Smooth muscle cell (in vitro differentiated cells): ENCODE measurements around the gene GDF15. TPM values are rescaled to one million over a fixed set of nuclear protein-coding genes. Genes with fewer than 3 reads are reported as not detected.
A peak's percentile ranks its signal among the peaks of the same experiment; 100 is the strongest.

Experiments used
- DNase-seq: peaks from one replicate; lab custom pipeline; 2025; ENCODE audit not compliant: unreplicated experiment; lab: John Stamatoyannopoulos, UW
- H2AFZ ChIP-seq: fragments of 200-600 bp; sonication (generic); 2 replicates; pipeline ENCODE4 v1.6.0; 2016; ENCODE audit warnings: antibody characterized with exemption, low read depth, mild to moderate bottlenecking
- H3F3A ChIP-seq: fragments of 200-600 bp; sonication (generic); 2 replicates; pipeline ENCODE4 v1.6.0; 2017; ENCODE audit warnings: antibody characterized with exemption, low read depth
- H3K27ac ChIP-seq: fragments of 200-600 bp; sonication (generic); 2 replicates; pipeline ENCODE4 v1.5.1; 2016; ENCODE audit warnings: low read depth, mild to moderate bottlenecking
- H3K27me3 ChIP-seq: fragments of 200-600 bp; sonication (generic); 2 replicates; pipeline ENCODE4 v1.6.1; 2016; ENCODE audit warnings: low read depth, mild to moderate bottlenecking
- H3K36me3 ChIP-seq: fragments of 200-600 bp; sonication (generic); 2 replicates; pipeline ENCODE4 v1.5.1; 2016; ENCODE audit warnings: low read depth
- H3K4me1 ChIP-seq: fragments of 200-600 bp; sonication (generic); 2 replicates; pipeline ENCODE4 v1.5.1; 2016; ENCODE audit warnings: low read depth
- H3K4me2 ChIP-seq: fragments of 200-600 bp; sonication (generic); 2 replicates; pipeline ENCODE4 v1.6.0; 2016; ENCODE audit warnings: mild to moderate bottlenecking
- H3K4me3 ChIP-seq: fragments of 200-600 bp; sonication (generic); 2 replicates; pipeline ENCODE4 v1.5.1; 2016; ENCODE audit warnings: mild to moderate bottlenecking
- H3K79me2 ChIP-seq: fragments of 200-600 bp; sonication (generic); 2 replicates; pipeline ENCODE4 v1.6.0; 2016; ENCODE audit warnings: low read depth, mild to moderate bottlenecking
- H3K9ac ChIP-seq: fragments of 200-600 bp; sonication (generic); 2 replicates; pipeline ENCODE4 v1.6.0; 2016; ENCODE audit warnings: low read depth
- H3K9me3 ChIP-seq: fragments of 200-600 bp; sonication (generic); replicated peaks from 2 replicates; pipeline ENCODE4 v1.5.1; 2016; ENCODE audit warnings: low read depth
- H4K20me1 ChIP-seq: fragments of 200-600 bp; sonication (generic); 2 replicates; pipeline ENCODE4 v1.6.0; 2016; ENCODE audit warnings: low read depth
- WGBS: methylation state at CpG from one replicate; pipeline ENCODE4 v1.1.7; 2016; ENCODE audit warnings: low lambda C conversion rate; 5-methylcytosine and 5-hydroxymethylcytosine counted together
- polyA plus RNA-seq: library from polyadenylated mRNA; unstranded; fragments of >200 nt; fragmentation: Nextera tagmentation; extraction: Ambion mirVana; gene quantifications from 2 replicates; pipeline ENCODE4 v1.2.1, GENCODE V29; 2016
- total RNA-seq: library from RNA; depleted of rRNA; stranded (reverse); fragments of >200 nt; gene quantifications from 2 replicates; pipeline ENCODE4 v1.2.3, GENCODE V29; 2014
- TF ChIP-seq, protein P1 (sequence below): fragments of 200-600 bp; sonication (generic); IDR thresholded peaks from 2 replicates; pipeline ENCODE4 v1.5.1; 2017; ENCODE audit warnings: borderline replicate concordance, mild to moderate bottlenecking, antibody characterized with exemption; ENCODE audit not compliant: insufficient read depth, poor library complexity, severe bottlenecking

GDF15 gene
- total and polyA plus RNA-seq, 2 experiments from 2014 or later, result 30.9 to 42.8 TPM

DNA sequence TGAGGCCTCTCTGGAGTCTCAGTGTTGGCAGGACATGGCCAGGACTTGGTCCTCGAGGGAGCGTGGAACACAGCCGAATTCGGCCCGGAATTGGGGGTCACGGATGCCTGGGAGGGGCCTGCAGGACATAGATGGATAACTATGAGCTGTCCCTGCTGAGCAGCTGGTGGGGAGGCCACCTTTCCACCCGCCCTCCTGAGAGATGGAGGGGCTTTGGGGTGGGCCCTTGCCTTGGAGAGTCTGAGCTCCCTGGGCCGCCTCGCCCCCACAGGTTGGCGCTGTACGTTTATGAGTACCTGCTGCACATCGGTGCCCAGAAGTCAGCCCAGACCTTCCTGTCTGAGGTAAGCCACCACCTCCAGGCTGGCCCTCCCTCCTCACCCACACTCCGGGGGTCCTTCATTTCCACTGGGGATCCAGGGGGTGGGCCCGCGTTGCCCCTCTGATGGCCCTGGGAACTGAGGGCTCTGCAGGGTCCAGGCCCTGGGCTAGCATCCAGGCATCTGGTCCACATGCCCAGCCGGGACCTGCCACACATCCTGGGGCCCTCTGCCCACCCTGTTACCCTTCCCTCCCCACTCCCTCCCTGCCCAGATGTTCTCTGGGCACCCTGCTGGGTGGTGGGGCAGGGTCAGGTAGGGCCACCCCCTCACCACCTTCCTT, 41.3 kb downstream of the GDF15 start:
- 94% methylated on average over 16 of the region's 16 CpGs for WGBS
- Histone ChIP-seq H3K27me3 (no peaks in the 10 kb centered on the region), H3K4me2 (no peak overlapping the region), H3F3A (no peaks in the 10 kb centered on the region), H4K20me1 (peaks cover 52% of the 10 kb centered on the region), H3K9me3 (no peaks in the 10 kb centered on the region), H3K79me2 (peaks cover 28% of the 10 kb centered on the region), H3K27ac (no peak overlapping the region), H3K4me3 (no peak overlapping the region), H3K36me3 (no peaks in the 10 kb centered on the region), H3K4me1 (peaks cover 29% of the 10 kb centered on the region), H3K9ac (no peak overlapping the region), H2AFZ (no peak overlapping the region)
- TF ChIP-seq, protein P1, sequence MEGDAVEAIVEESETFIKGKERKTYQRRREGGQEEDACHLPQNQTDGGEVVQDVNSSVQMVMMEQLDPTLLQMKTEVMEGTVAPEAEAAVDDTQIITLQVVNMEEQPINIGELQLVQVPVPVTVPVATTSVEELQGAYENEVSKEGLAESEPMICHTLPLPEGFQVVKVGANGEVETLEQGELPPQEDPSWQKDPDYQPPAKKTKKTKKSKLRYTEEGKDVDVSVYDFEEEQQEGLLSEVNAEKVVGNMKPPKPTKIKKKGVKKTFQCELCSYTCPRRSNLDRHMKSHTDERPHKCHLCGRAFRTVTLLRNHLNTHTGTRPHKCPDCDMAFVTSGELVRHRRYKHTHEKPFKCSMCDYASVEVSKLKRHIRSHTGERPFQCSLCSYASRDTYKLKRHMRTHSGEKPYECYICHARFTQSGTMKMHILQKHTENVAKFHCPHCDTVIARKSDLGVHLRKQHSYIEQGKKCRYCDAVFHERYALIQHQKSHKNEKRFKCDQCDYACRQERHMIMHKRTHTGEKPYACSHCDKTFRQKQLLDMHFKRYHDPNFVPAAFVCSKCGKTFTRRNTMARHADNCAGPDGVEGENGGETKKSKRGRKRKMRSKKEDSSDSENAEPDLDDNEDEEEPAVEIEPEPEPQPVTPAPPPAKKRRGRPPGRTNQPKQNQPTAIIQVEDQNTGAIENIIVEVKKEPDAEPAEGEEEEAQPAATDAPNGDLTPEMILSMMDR, result no peak
- DNase-seq, result no peak

DNA sequence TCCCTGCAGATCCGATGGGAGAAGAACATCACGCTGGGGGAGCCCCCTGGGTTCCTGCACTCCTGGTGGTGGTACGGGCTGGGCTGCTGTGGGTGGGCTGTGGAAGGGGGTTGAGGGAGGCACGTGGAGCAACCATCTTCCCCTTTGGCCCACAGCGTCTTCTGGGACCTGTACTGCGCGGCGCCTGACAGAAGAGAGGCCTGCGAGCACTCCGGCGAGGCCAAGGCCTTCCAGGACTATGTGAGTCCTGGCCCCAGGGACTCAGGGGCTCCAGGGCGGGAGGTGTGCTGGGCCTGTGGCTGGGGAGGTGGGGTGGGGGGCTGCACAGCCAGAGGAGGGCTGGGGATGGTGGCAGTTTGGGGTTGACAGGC, 41.8 kb downstream of the GDF15 start:
- peaks cover 29% of the 10 kb centered on the region for H3K4me1 ChIP-seq
- H3K4me2 ChIP-seq, result no peak overlapping the region
- H4K20me1 ChIP-seq, result peaks cover 47% of the 10 kb centered on the region
- H2AFZ ChIP-seq, result no peak overlapping the region
- TF ChIP-seq, protein P1, result no peak
- H3K9ac ChIP-seq, result no peak overlapping the region
- WGBS, result 100% methylated on average over 7 of the region's 12 CpGs
- no peak overlapping the region for H3K4me3 ChIP-seq
- H3K79me2 ChIP-seq, result peaks cover 22% of the 10 kb centered on the region
- no peaks in the 10 kb centered on the region for H3K9me3 ChIP-seq
- no peaks in the 10 kb centered on the region for H3F3A ChIP-seq
- H3K36me3 ChIP-seq, result no peaks in the 10 kb centered on the region
- DNase-seq, result no peak
- no peak overlapping the region for H3K27ac ChIP-seq
- no peaks in the 10 kb centered on the region for H3K27me3 ChIP-seq

DNA sequence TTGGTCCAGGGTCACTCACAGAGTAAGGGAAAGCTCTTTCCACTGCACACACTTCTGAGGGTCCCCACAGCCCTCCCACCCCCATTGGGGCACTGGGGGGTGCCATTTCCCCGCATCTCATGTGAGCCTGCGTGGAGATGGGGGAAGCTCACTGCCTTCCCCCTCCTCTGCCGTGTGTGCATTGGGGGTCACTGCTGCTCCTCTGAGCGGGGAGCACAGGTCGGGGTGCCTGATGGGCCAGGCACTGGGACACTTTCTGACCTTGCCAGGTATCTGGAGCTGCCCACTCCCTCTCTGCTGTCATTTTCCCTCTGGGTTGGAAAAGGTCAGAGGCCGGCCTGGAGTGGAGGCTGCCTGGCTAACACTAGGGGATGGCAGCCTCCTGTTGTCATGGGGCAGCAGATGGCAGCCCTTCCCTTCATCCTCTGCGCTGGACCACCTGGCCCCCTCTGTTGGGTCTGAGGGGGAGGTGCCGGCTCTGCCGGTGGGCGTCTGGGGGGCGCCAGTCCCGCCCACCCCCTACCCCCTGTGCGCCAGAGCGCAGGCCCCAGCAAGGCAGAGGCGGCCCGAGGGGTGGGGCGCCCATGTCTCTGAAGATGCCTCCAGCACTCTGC, 42.3 kb downstream of the GDF15 start:
- Histone ChIP-seq H3K79me2 (peaks cover 17% of the 10 kb centered on the region), H3F3A (no peaks in the 10 kb centered on the region), H2AFZ (no peak overlapping the region), H3K36me3 (no peaks in the 10 kb centered on the region), H3K4me2 (peak overlapping the region; percentile 90), H3K9ac (peak overlapping the region; percentile 94), H3K27ac (peak overlapping the region; percentile 97), H3K27me3 (no peaks in the 10 kb centered on the region), H4K20me1 (peaks cover 41% of the 10 kb centered on the region), H3K4me3 (peak overlapping the region; percentile 63), H3K9me3 (no peaks in the 10 kb centered on the region), H3K4me1 (peaks cover 32% of the 10 kb centered on the region)
- 76% methylated on average over 14 of the region's 17 CpGs for WGBS
- TF ChIP-seq, protein P1, result no peak
- DNase-seq, result no peak
